HG03060 (cell line): ENCODE measurements around the gene CCDC187.

Experiments used
- ATAC-seq: cut with Tn5 transposase; IDR thresholded peaks from one replicate; pipeline ENCODE4 v1.9.1; 2021; ENCODE audit warnings: low read depth, moderate number of reproducible peaks; ENCODE audit not compliant: unreplicated experiment

The CCDC187 gene

DNA sequence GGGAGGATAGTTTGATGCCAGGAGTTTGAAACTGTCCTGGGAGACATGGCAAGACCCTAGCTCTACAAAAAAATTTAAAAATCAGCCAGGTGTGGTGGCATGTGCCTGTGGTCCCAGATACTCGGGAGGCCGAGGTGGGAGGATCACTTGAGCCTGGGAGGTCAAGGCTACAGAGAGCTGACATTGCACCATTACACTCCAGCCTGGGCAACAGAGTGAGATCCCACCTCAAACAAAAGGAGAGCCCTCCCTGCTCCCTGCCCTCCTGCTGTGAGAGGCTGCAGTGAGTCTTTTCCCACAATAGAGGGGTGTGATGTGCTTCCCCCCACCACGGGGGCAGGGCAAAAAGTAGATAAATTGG, 10.1 kb upstream of the CCDC187 start:
- no peak for ATAC-seq

DNA sequence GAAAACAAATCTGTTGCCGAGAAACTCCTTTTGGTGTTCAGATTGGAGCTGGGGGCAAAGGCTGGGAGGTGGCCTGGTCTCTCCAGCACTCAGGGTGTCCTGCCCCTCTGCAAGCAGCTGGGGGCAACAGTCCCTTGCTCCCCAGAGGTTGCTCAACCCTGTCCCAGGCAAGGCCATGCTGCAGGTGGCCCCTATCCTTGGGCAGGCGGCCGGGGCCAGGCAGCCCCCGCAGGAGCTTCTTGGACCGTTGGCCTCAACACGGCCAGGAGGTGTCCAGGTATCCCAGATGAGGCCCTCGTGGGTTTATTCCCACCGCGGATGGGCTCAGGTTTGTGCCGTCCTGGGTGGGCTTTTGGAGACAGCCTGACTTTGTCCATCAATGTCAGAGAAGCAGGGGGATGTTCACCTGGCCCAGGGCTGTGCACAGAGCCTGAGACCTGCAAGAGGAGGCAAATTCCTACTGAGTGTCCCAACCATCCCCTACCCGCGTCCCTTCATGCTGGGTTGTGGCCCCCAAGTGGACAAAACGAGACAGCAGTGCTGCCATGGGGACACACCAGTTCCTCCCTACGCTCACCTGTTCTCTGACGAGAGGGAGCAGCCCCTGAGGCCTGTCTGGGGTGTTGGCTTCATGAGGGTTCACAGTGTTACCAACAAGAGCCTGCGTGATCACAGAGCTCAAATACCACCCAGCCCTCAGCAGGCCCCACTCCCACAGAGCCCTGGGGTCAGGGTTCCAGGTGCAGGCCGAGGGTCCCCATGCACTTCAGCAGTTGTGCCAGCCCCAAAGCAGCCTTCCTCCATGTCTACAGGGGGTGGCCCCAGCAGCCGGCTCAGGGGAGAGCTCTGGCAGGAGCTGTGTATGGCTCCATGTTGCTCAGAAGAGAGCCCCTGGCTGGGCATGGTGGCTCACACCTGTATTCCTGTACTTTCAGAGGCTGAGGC, 9.5 kb upstream of the CCDC187 start:
- ATAC-seq, result no peak

DNA sequence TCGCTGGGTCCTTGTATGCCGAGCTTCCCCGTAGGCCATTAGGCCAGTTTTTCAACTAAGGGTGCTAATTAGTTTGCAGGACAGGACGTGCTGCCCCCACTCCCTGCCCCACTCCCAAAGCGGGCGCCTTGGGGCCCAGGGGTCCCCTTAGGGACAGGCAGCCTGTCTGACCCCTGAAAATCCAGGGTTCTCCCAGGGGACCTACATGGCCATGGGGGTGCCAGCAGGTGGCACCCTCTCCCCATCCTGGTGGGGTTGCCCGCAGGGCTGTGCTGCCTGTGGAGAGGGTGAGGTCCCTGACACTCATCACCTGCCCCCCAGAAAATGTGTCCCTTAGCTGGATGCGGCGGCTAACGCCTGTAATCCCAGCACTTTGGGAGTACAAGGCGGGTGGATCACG, 8.5 kb upstream of the CCDC187 start:
- no peak for ATAC-seq

DNA sequence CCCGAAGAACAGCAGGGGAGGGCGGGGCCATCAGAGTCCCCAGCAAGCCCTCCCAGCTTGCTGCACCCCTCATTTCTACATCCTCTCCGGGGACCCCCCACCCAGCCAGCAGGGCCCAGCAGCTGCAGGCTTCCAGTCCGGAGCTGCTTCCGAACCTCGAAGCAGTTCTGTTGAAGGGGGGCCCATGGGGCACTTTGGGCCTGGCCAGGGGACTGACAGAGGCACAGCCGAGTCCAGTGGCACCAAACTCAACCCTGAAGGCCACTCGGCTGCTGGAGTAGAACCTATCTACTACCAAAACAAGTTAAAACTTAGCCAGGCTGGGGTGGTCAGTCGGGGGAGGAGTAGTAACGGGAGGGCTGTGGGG, 8.1 kb upstream of the CCDC187 start:
- no peak for ATAC-seq

DNA sequence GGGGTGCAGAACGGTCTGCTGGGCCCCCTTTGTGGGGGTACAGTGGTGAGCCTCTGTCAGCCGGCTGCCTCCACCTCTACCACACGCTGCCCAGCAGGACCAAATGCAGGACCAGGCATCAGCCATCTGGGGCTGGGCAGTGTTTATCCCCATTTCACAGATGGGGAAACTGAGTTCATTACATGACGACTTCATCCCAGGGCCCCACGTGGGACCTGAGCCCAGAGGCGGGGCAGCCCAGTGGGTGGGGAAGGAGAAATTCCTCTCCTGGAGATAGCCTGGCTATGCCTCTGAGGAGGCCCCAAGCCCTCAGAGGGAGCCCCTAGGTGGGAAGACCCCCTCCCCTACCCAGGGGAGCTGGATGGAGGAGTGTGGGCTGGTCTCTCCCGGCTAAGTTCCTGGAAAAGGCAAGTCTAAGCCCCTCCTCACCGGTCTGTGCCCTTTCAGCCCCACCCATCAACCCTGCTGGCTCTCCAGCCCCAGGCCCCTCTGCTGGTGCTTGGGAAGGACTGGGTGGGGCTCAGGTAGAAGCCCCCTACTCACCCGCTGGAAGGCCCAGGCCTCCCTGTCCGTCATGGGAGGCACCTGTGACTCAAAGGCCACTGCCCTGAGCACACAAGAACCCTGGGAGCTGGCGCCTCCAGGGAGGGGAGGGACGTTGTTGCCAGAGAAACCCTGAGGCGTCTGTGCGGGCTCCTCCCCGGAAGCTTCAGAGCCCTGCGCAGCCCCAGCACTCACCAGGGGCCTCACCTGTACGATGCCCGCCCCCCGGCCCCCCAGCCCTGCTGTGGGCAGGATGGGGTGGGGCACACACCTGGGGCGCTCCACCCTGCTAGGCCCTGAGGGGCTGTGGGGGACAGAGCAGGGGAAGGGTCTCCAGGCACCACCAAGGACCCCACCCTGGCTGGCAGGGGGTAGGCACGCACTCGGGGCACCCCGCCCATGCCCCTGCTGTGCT, 7.4 kb upstream of the CCDC187 start:
- ATAC-seq, result no peak

DNA sequence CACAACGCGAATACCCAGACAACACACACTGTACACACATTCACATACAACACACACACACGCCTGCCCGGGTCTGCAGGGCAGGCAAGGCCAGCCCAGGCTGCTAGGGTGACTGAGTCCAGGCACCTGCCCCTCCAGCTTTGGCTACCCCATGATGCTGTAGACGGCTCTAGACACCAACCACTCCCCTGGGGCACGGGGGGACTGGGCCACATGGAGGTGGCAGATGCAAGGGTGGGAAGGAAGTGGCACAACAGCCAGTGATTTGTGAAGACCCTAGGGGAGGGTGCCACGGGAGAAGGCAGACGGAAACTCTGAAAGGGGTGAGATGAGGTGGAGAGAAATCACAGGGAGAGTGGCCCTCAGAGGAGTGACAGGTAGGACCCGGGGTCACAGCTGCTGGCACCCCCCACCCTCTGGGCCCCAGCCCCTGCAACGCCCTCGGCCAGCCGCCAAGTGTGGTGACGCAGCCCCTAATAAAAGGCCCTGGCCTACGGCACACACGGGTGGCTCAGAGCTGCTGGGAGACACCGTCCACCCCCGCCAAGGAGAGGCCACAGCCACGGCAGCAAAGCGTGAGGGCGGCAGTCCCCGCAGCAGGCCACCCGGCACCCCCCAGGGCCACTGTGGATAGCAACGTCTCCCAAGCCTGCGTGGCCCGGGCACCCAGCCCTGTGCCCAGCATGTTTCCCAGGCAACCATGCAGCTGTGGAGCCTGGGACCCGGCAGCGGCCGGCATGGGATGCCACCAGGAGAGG, 6.6 kb upstream of the CCDC187 start:
- ATAC-seq, result no peak

DNA sequence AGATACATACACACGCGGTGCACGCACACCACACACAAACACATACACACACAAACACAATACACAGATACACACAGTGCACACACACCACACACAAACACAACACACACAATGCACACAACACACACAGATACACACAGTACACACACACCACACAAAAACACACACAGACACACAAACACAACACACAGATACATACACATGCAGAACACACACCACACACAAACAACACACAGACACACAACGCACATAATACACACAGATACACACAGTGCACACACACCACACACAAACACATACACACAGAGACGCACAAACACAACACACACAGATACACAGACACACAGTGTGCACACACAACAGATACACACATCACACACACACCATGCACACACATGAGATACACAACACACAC, 5.9 kb upstream of the CCDC187 start:
- no peak for ATAC-seq

DNA sequence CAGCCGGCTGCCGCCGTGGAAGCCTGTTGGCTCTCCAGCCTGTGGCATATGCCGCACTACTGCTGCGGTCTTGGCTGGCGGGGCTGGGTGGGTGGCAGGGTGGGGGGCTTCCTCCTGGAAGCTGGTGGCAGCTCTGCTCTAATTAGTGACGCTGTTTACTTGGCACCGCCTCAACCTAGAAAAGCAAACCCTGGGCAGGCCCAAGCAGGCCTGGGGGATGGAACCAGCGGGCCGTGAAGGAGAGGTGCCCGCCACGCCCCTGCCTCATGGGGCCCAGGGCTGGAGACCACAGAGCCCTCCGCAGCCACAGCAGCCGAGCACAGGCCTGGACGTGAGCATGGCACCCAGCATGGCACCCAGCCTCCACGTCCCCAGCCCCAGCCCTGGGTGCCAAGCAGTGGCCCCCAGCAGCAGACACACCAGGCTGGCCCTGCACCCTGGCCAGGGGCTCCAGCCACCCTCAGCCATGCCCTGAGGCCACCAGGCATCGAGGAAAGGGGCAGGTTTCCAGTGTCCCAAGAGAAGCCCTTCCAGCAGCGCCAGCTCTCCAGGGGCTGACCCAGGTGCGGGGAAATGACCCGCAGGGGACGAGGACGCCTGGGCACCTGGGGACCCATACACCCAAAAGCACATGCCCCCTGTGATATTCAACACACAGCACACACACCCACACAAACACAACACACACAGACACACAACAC, 5.4 kb upstream of the CCDC187 start:
- no peak for ATAC-seq

DNA sequence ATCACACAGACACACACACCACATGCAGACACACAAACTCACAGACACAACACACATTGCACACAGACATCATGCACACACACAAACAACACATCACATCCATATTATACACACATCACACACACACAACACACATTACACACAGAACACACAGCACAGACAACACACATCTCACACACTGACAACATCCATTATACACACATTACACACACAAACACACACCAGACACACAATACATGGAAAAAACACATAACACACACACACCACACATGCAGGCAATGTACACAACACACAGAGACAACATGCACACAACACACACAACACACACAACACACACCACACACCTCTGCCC, 4.8 kb upstream of the CCDC187 start:
- ATAC-seq, result no peak

DNA sequence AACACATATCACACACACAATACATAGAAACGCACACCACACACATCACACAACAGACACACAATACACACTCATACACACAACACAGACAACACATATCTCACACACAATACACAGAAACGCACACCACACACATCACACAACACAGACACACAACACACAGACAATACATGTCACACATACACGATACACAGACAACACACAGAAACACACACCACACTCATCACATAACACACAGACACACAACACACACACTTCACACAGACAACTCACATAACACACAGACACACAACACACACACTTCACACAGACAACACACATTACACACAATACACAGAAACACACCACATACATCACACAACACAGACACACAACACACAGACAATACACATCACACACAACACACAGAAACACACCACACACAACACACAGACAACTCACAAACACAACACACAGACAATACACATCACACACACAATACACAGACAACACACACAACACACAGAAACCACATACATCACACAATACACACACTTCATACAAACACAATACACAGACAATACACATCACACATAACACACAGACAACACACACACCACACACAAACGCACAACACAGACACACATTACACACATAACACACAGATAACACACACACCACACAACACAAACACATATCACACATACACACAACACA, 4.3 kb upstream of the CCDC187 start:
- ATAC-seq, result no peak

DNA sequence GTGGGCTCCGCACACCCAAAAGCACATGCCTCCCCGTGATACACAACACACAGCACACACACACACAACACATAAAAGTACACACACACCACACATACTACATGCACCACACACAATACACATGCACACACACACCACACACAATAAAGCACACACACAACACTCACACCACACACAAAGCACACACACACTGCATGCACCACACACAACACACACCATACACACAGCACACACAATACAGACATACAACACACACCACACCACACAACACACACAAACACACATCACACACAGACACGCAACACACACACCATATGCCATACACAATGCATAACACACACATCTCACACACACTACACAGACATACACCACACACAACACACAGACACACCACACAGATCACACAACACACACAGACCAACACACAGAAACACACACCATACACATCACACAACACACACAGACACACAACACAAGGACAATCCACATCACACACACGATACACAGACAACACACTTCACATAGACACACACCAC, 3.4 kb upstream of the CCDC187 start:
- no peak for ATAC-seq

DNA sequence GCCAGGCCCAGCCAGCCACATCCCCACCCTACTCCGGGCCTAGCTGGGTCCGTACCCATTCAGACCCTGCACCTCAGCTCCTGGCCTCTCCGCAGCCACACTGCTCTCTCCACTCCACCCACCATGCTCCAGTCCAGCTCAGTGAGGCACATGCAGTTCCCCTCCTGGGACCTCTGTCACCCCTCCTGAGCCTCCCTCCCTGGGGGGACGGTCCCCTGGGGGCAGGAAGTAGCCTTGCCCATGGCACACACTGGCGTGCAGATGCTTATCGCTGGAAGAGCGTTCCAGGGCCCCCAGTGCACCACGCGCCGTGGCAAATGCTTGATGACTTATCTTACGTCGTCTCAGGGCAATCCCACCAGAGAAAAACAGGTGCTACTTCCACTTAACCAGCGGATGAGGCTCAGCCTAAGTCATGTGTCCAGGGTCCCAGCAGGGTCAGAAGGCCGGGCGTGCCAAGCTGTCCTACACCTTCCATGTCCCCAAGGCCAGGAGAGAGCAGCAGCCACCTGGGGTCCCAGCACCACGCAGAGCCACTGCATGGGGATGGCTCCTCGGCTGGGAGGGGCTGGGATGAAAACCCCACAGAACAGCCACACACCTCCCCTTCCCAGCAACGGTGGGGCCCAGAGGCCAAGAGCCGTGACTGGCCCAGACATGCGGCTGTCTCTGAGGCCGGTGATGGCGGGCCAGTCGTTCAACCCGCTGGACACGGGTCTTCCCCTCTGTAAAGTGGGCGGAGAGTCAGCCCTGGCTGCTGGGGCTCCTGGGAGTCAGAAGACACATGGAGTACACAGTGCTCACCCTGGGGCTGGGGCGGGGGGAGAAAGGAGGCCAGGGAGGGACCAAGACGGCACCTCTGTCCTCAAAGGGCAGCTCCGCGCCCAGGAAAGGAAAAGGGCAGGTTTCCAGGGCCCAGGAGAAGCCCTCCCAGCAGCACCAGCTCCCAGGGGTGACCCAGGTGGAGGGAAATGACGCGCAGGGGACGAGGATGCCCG, 2.6 kb upstream of the CCDC187 start:
- no peak for ATAC-seq

DNA sequence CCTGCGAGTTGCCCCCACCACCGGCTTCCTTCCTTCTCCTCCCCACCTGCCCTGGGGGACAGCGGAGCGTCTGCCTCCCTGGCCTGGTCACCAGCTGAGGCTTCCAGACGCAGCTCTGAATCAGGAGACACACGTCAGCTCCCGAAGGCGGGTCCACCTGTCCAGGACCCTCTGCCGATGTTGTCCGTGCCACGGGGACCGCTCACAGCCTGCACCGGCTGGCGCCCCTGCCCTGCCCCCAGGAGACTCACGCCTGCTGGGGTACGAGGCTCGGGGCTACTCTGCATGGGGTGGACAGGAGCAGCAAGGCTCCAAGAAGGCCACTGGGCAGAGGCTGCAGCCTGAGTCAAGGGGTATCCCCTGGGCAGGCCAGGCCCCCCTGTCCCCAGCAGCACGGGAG, 1.9 kb upstream of the CCDC187 start:
- ATAC-seq, result no peak

DNA sequence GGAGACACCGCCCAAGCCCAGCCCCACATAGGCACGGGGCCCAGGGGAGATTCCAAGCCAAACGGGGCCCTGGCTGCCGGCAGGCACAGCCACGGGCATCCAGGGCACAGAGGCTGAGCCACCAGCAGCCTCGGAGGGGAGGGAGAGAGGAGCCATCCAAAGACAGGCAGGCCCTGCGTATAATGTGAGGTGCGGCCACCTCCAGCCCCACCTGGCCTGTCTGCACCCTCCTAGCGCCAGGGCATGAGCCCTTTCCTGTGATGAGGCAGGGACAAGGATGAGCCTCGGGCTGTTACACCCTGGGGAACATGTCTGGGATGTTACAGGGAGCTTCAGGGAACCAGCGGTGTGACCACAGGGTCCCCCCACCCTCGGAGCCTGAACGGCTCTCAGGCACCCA, 1.1 kb upstream of the CCDC187 start:
- no peak for ATAC-seq

DNA sequence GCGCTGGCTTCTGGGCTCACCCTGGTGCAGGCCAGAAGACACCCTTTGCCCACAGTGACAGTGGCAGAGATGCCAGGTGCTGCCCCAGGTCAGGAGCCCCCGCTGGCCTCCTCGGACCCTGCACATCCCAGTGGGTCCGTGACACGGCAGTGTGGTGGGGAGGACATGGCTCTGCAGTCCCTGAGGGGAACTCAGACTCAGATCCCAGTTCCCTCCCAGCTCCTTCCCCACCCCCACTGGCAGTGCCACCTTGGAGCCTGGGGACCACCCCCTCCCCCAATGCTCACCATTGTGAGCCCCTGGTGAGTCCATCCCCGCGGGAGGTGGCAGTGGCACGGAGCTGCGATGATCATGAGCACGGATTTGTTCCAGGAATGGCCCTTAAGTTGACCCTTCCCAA, 562 bp upstream of the CCDC187 start:
- no peak for ATAC-seq

DNA sequence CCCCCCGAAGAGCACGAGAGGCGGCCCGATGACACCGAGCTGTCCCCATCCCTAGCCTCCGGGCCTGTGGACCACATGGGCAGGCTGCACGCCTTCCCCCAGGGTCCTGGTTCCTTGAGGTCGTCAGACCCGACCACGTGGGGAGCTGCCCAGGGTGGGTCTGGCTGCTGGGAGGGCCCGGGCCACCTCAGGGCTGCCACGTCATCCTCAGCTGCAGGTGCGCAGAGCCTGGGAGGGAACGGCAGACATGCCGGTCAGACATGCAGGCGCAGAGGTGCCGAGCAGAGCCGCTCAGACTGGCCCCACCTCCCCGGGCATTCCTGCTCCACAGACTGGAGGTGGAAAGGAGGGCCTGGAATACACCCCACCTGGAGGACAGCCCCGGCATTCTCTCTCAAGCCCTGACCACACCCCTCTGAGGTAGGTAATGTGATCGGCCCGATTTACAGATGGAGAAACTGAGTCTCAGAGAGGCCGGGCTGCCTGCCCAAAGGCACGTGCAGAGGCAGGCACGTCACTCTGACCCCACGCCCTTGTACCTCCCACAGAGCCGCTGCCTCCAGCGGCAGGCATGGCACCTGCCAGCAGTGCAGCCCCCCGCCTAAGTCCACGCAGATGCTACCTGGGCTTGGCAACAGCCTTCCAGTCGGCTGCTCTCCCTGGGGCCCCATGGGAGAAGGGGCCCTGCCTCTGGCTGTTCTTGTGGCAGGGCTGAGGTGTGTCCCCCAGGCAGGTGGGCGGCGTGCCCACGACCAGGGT, 649 bp downstream of the CCDC187 start:
- no peak for ATAC-seq

DNA sequence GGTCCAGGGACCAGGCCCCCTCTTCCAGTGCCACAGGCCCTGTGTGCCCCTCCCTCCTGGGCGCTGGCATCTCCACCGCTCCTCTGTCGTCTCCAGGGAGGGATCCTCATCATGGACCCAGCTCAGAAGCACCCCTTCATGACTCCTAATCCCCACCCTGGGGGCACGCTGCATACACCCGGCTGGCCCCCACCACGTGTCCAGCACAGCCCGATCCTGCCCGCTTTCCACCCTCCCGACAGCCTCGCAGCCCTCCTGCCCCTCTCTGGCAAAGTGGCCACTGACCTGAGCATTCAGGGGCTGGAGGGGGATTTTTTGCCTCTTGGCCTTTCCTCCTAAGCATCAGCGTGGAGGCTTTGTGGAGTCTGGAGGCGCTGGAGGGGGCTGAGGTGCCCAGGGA, 1.4 kb downstream of the CCDC187 start:
- no peak for ATAC-seq

DNA sequence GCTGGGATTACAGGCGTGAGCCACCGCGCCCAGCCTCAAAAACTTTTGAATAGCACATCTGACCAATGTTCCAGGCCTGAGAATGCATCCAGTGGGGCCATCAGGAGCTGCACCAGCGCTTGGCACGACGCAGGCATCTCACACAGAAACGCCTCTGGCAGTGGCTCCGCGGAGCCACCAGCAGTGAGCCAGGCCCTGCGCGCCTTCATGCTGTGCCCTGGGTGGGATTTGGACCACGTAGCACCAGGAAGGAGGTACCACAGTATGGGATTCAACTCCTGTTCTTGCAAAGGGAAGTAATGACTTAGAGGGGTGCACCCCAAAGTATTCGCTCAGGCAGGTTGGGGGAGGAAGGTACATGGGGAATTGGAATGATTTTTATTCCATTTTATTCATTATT, 3.0 kb downstream of the CCDC187 start:
- no peak for ATAC-seq
